H1 (cell line): ENCODE results near the gene PXT1. TPM values are rescaled to one million over a fixed set of nuclear protein-coding genes. Genes with fewer than 3 reads are reported as not detected.

Source experiments
- CTCF ChIA-PET: fragments of 300-600 bp; sonication (Branson Sonifier 250); formaldehyde crosslinking; loops from one replicate; lab custom pipeline; 2021; ENCODE audit not compliant: partially characterized antibody; lab: Charles Lee
- POLR2A ChIA-PET: fragments of 300-600 bp; sonication (Branson Sonifier 250); formaldehyde crosslinking; loops from one replicate; lab custom pipeline; 2021; ENCODE audit warnings: inconsistent platforms; ENCODE audit not compliant: partially characterized antibody; lab: Charles Lee
- DNase-seq, 2 experiments: peaks; one replicate each; pipeline versions ENCODE4 v3.0.0 to v3.0.0-alpha.2; 2010 to 2022; ENCODE audit warnings: low spot score in 2 of 2, low read depth in 1 of 2, mixed read lengths in 1 of 2
- FAIRE-seq: peaks from 2 replicates; lab custom pipeline; 2011; peaks lifted over from hg19 to GRCh38; lab: Jason Lieb, UNC
- H2AFZ ChIP-seq: 2 replicates; pipeline ENCODE4 v1.8.1; 2012; ENCODE audit warnings: low read length, inconsistent platforms
- H2AK5ac ChIP-seq: 2 replicates; pipeline ENCODE4 v1.6.1; 2013; ENCODE audit warnings: low read depth, low read length
- H2BK120ac ChIP-seq: replicated peaks from 2 replicates; pipeline ENCODE3; 2013; ENCODE audit warnings: low read depth, low read length, inconsistent platforms
- H2BK12ac ChIP-seq: 2 replicates; pipeline ENCODE4 v1.6.1; 2013; ENCODE audit warnings: low read depth, low read length
- H2BK15ac ChIP-seq: 2 replicates; pipeline ENCODE4 v1.6.1; 2013; ENCODE audit warnings: low read length
- H2BK20ac ChIP-seq: 2 replicates; pipeline ENCODE4 v1.6.1; 2013; ENCODE audit warnings: low read length
- H2BK5ac ChIP-seq: 2 replicates; pipeline ENCODE4 v1.6.1; 2013; ENCODE audit warnings: low read depth, low read length
- H3K14ac ChIP-seq: 2 replicates; pipeline ENCODE4 v1.6.1; 2013; ENCODE audit warnings: inconsistent platforms; ENCODE audit not compliant: insufficient read length
- H3K18ac ChIP-seq: 2 replicates; pipeline ENCODE4 v1.6.1; 2013; ENCODE audit warnings: low read length; ENCODE audit errors: extremely low read depth
- H3K23ac ChIP-seq: 2 replicates; pipeline ENCODE4 v1.6.1; 2013; ENCODE audit warnings: inconsistent platforms; ENCODE audit not compliant: insufficient read length
- H3K23me2 ChIP-seq: 2 replicates; pipeline ENCODE4 v1.6.1; 2013; ENCODE audit warnings: low read depth, low read length
- H3K27ac ChIP-seq: 2 replicates; pipeline ENCODE4 v1.6.1; 2011; ENCODE audit warnings: low read depth, low read length, inconsistent platforms
- H3K27me3 ChIP-seq, 4 experiments: replicated peaks in 1 of 4; 1 replicate in 1 of 4; 2 replicates in 3 of 4; pipeline versions ENCODE4 v1.6.1 to v1.8.1; 2011 to 2013; ENCODE audit warnings: low read length in 3 of 4, mild to moderate bottlenecking in 3 of 4, inconsistent platforms in 2 of 4, mixed read lengths in 2 of 4, moderate library complexity in 1 of 4; ENCODE audit not compliant: control insufficient read depth in 3 of 4, insufficient read depth in 3 of 4; ENCODE audit errors: extremely low read depth in 1 of 4
- H3K36me3 ChIP-seq, 4 experiments: 2 replicates each; pipeline versions ENCODE4 v1.6.1 to v1.8.1; 2011 to 2013; ENCODE audit warnings: mild to moderate bottlenecking in 4 of 4, low read length in 3 of 4, moderate library complexity in 2 of 4, control low read depth in 1 of 4, inconsistent platforms in 1 of 4; ENCODE audit not compliant: insufficient read depth in 4 of 4, control insufficient read depth in 2 of 4
- H3K4ac ChIP-seq: replicated peaks from 2 replicates; pipeline ENCODE3; 2013; ENCODE audit warnings: low read length, low read depth, mixed read lengths, inconsistent platforms; ENCODE audit not compliant: insufficient read length
- H3K4me1 ChIP-seq, 4 experiments: replicated peaks in 1 of 4; 1 replicate in 1 of 4; 2 replicates in 3 of 4; pipeline versions ENCODE4 v1.6.1 to v1.8.1; 2011 to 2013; ENCODE audit warnings: low read length in 3 of 4, inconsistent platforms in 2 of 4, mixed read lengths in 1 of 4; ENCODE audit not compliant: insufficient read depth in 4 of 4, control insufficient read depth in 3 of 4
- H3K4me2 ChIP-seq, 2 experiments: 2 replicates each; pipeline versions ENCODE4 v1.6.1 to v1.8.1; 2011 to 2013; ENCODE audit warnings: low read depth in 2 of 2, low read length in 2 of 2, control low read depth in 1 of 2, inconsistent platforms in 1 of 2, mild to moderate bottlenecking in 1 of 2; ENCODE audit not compliant: insufficient read depth in 1 of 2
- H3K4me3 ChIP-seq, 4 experiments: fragments of 200-600, 300-600 bp in 1 of 4; sonication (generic), shearing (Covaris generic), sonication (Bioruptor Twin) in 1 of 4; 2 replicates each; pipeline versions ENCODE4 v1.5.1 to v1.8.1; 2011 to 2016; ENCODE audit warnings: low read length in 4 of 4, low read depth in 3 of 4, control low read depth in 2 of 4, inconsistent platforms in 2 of 4, mild to moderate bottlenecking in 2 of 4, mixed read lengths in 1 of 4, moderate library complexity in 1 of 4; ENCODE audit not compliant: insufficient read depth in 2 of 4; ENCODE audit errors: extremely low read depth in 1 of 4
- H3K56ac ChIP-seq: replicated peaks from 2 replicates; pipeline ENCODE3; 2013; ENCODE audit warnings: low read depth, mild to moderate bottlenecking, mixed read lengths, low read length, inconsistent platforms; ENCODE audit not compliant: insufficient read length
- H3K79me1 ChIP-seq: 2 replicates; pipeline ENCODE4 v1.6.1; 2013; ENCODE audit warnings: low read depth, low read length, control low read depth
- H3K79me2 ChIP-seq, 2 experiments: 2 replicates each; pipeline versions ENCODE4 v1.6.1 to v1.8.1; 2012 to 2013; ENCODE audit warnings: low read length in 2 of 2, mild to moderate bottlenecking in 2 of 2, inconsistent platforms in 1 of 2; ENCODE audit not compliant: insufficient read depth in 2 of 2, control insufficient read depth in 1 of 2
- H3K9ac ChIP-seq, 4 experiments: replicated peaks in 1 of 4; 1 replicate in 1 of 4; 2 replicates in 3 of 4; pipeline versions ENCODE4 v1.6.1 to v1.8.1; 2011 to 2013; ENCODE audit warnings: low read depth in 3 of 4, low read length in 3 of 4, control low read depth in 2 of 4, mild to moderate bottlenecking in 2 of 4, moderate library complexity in 2 of 4, inconsistent platforms in 1 of 4; ENCODE audit errors: extremely low read depth in 1 of 4
- H3K9me3 ChIP-seq, 2 experiments: 2 replicates each; pipeline versions ENCODE4 v1.6.1 to v1.8.1; 2012 to 2013; ENCODE audit warnings: mild to moderate bottlenecking in 2 of 2, moderate library complexity in 2 of 2, control low read depth in 1 of 2, inconsistent platforms in 1 of 2, low read depth in 1 of 2, low read length in 1 of 2, mixed read lengths in 1 of 2; ENCODE audit not compliant: insufficient read depth in 2 of 2
- H4K20me1 ChIP-seq, 2 experiments: replicated peaks in 1 of 2; 2 replicates each; pipeline versions ENCODE3 to v1.8.1; 2011 to 2013; ENCODE audit warnings: inconsistent platforms in 2 of 2, low read length in 2 of 2, mild to moderate bottlenecking in 1 of 2; ENCODE audit not compliant: insufficient read depth in 2 of 2, control insufficient read depth in 1 of 2
- H4K5ac ChIP-seq: 2 replicates; pipeline ENCODE4 v1.6.1; 2013; ENCODE audit warnings: low read length, low read depth, mixed read lengths, inconsistent platforms; ENCODE audit not compliant: insufficient read length
- H4K8ac ChIP-seq: 2 replicates; pipeline ENCODE4 v1.8.0; 2013; ENCODE audit warnings: mild to moderate bottlenecking, moderate library complexity, low read length, inconsistent platforms; ENCODE audit not compliant: insufficient read depth; ENCODE audit errors: extremely low read depth
- H4K91ac ChIP-seq: replicated peaks from 2 replicates; pipeline ENCODE3; 2013; ENCODE audit warnings: low read length, mixed read lengths, inconsistent platforms; ENCODE audit not compliant: insufficient read length
- BACH1 ChIP-seq: IDR thresholded peaks from 2 replicates; pipeline ENCODE4 v1.6.1; 2012; ENCODE audit warnings: low read length, improper control_type of control experiment
- BCL11A ChIP-seq, 2 experiments: IDR thresholded peaks; one replicate each; pipeline ENCODE4 v1.6.1; 2011; ENCODE audit warnings: low read depth in 2 of 2, low read length in 2 of 2, mild to moderate bottlenecking in 2 of 2
- CREB1 ChIP-seq: IDR thresholded peaks from 2 replicates; pipeline ENCODE4 v1.6.1; 2012; ENCODE audit warnings: inconsistent platforms
- HDAC6 ChIP-seq: IDR thresholded peaks from one replicate; pipeline ENCODE4 v1.7.1; 2012; ENCODE audit warnings: low read depth, mild to moderate bottlenecking, inconsistent platforms, low read length, moderate library complexity
- KDM4A ChIP-seq: IDR thresholded peaks from one replicate; pipeline ENCODE4 v1.7.1; 2012; ENCODE audit warnings: low read depth, mild to moderate bottlenecking, moderate library complexity, low read length, inconsistent platforms; ENCODE audit not compliant: severe bottlenecking
- MAFK ChIP-seq: IDR thresholded peaks from 2 replicates; pipeline ENCODE4 v1.6.1; 2012; ENCODE audit warnings: low read depth, mild to moderate bottlenecking, improper control_type of control experiment, low read length
- POLR2A ChIP-seq, 2 experiments: IDR thresholded peaks; 1 replicate in 1 of 2; 2 replicates in 1 of 2; pipeline ENCODE4 v1.6.1; 2011; ENCODE audit warnings: low read depth in 2 of 2, low read length in 2 of 2, mild to moderate bottlenecking in 2 of 2; ENCODE audit errors: control extremely low read depth in 1 of 2
- POU5F1 ChIP-seq: IDR thresholded peaks from 2 replicates; pipeline ENCODE4 v1.6.1; 2011; ENCODE audit warnings: low read depth, mild to moderate bottlenecking, low read length, moderate library complexity
- RBBP5 ChIP-seq: IDR thresholded peaks from 2 replicates; pipeline ENCODE4 v1.7.1; 2012; ENCODE audit warnings: low read depth, mild to moderate bottlenecking, inconsistent platforms, low read length, moderate library complexity, borderline replicate concordance
- RFX5 ChIP-seq: IDR thresholded peaks from 2 replicates; pipeline ENCODE4 v1.6.1; 2011; ENCODE audit warnings: low read depth, low read length, improper control_type of control experiment, borderline replicate concordance
- SAP30 ChIP-seq: fragments of 300-600 bp; sonication (generic); IDR thresholded peaks from 2 replicates; pipeline ENCODE4 v1.7.1; 2012; ENCODE audit warnings: low read length, moderate library complexity, mild to moderate bottlenecking, inconsistent platforms; ENCODE audit not compliant: insufficient read depth, insufficient replicate concordance
- SUZ12 ChIP-seq: fragments of 200-600 bp; sonication (generic); IDR thresholded peaks from 2 replicates; pipeline ENCODE4 v1.6.1; 2012; ENCODE audit warnings: mild to moderate bottlenecking, inconsistent platforms, low read length, moderate library complexity, mixed read lengths
- TAF1 ChIP-seq: IDR thresholded peaks from 2 replicates; pipeline ENCODE4 v1.6.1; 2011; ENCODE audit warnings: mild to moderate bottlenecking, low read depth, low read length
- TAF7 ChIP-seq: optimal IDR thresholded peaks from 2 replicates; pipeline ENCODE3; 2011; ENCODE audit warnings: low read depth, mild to moderate bottlenecking, inconsistent platforms, low read length, moderate library complexity, borderline replicate concordance
- TBP ChIP-seq: IDR thresholded peaks from 2 replicates; pipeline ENCODE4 v1.6.1; 2011; ENCODE audit warnings: low read depth, low read length, improper control_type of control experiment
- WGBS, 2 experiments: shearing (Covaris generic) in 1 of 2; methylation state at CpG; one replicate each; pipeline versions ENCODE4 v1.1.6 to v1.1.7; 2013 to 2015; ENCODE audit warnings: low lambda C conversion rate in 2 of 2, mixed read lengths in 2 of 2, inconsistent platforms in 1 of 2, low coverage in 1 of 2, missing lambda C conversion rate in 1 of 2; ENCODE audit not compliant: insufficient replicate concordance in 2 of 2, insufficient coverage in 1 of 2, insufficient read length in 1 of 2; ENCODE audit errors: extremely low coverage in 1 of 2, missing lambda C conversion rate in 1 of 2; 5-methylcytosine and 5-hydroxymethylcytosine counted together
- polyA plus RNA-seq, 7 experiments: library from polyadenylated mRNA; depleted of rRNA in 3 of 7; stranded (reverse) in 5 of 7; unstranded in 2 of 7; fragments of >200 nt in 5 of 7; fragments of 200-250 nt in 2 of 7; gene quantifications; 1 replicate in 5 of 7; 2 replicates in 1 of 7; 4 replicates in 1 of 7; pipeline versions ENCODE4 v1.2.1 to v1.2.3, GENCODE V29; 2011 to 2013; ENCODE audit warnings: missing spikeins in 2 of 7, mixed read lengths in 2 of 7
- total RNA-seq: library from RNA; stranded (reverse); fragmentation: NEBNext Ultra II Directional; extraction: Animal tissue kit (Norgen Biotek cat#: 25700); gene quantifications from 2 replicates; pipeline ENCODE4 v1.2.1, GENCODE V29; 2021

The PXT1 gene
- total and polyA plus RNA-seq, 2 of the 8 experiments (the other 6 are each of a cell fraction or from before 2014, with no cell fraction given): 0.06 TPM; not detected in 1

DNA sequence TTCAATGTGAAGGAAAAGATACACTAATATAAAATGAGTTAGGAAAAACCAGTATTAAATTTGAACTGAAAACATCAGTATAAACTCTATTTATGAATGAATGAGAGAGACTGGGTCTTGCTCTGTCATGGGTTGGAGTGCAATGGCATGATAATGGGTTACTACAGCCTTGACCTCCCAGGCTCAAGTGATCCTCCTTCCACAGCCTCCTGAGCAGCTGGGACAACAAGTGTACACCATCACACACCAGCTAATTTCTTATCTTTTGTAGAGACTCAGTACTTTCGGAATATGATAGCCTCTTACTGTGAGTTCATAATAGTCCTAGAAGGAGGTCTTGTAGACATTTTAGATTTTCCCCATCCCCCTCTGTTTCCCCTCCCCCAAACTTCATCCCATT is 21.6 kb upstream of the PXT1 start:
- Histone ChIP-seq H3K79me2 (peaks cover 0 to 71% of the 10 kb centered on the region in 2 experiments; a peak in 3 of 4 replicates), H3K4me3 (no peak overlapping the region), H2BK12ac (no peak overlapping the region), H3K36me3 (no peaks in the 10 kb centered on the region), H2AFZ (no peak overlapping the region), H3K4ac (no peak overlapping the region), H4K8ac (no peak overlapping the region), H4K20me1 (no peaks in the 10 kb centered on the region), H3K79me1 (no peaks in the 10 kb centered on the region), H2BK120ac (no peak overlapping the region), H2BK5ac (no peak overlapping the region), H3K4me1 (peaks cover 0 to 5% (median 0%) of the 10 kb centered on the region in 4 experiments; a peak in 1 of 7 replicates), H3K23ac (no peak overlapping the region), H2BK15ac (no peak overlapping the region), H3K27ac (no peak overlapping the region), H3K23me2 (no peaks in the 10 kb centered on the region), H4K5ac (no peak overlapping the region), H3K14ac (no peak overlapping the region), H4K91ac (no peak overlapping the region), H3K4me2 (no peak overlapping the region), H3K56ac (no peak overlapping the region), H2AK5ac (no peak overlapping the region), H3K9me3 (no peaks in the 10 kb centered on the region), H2BK20ac (no peak overlapping the region), H3K18ac (no peak overlapping the region), H3K9ac (no peak overlapping the region), H3K27me3 (no peaks in the 10 kb centered on the region)
- WGBS, 2 experiments: 100% methylated on average over 1 of the region's 1 CpG; no CpG with 5 or more reads in 1 of the 2 experiments
- DNase-seq: peak in 1 of 2 experiments; percentile 4
- no peak for FAIRE-seq
- POLR2A ChIA-PET: no interaction called here
- CTCF ChIA-PET: no interaction called here
- no peak for TF ChIP-seq TAF1
- no peak for TF ChIP-seq SAP30
- TF ChIP-seq HDAC6: no peak
- TF ChIP-seq RBBP5: no peak
- no peak for TF ChIP-seq BACH1
- TF ChIP-seq MAFK: no peak
- no peak for TF ChIP-seq KDM4A
- no peak for TF ChIP-seq BCL11A (IDR thresholded peaks at IDR 0.05; ENCODE audit: low read depth in 2 of 2, low read length in 2 of 2)
- TF ChIP-seq TBP: no peak
- no peak for TF ChIP-seq RFX5
- no peak for TF ChIP-seq SUZ12
- TF ChIP-seq POLR2A (IDR thresholded peaks at IDR 0.05; ENCODE audit: control extremely low read depth in 1 of 2, low read depth in 2 of 2, low read length in 2 of 2): no peak
- no peak for TF ChIP-seq CREB1
- no peak for TF ChIP-seq POU5F1
- TF ChIP-seq TAF7: no peak
